ENCODE results near the gene MACO1.

GRCh38 chr1:25430073-25430966, at the start of gene MACO1:
- TF ChIP-seq ZFP3 (CRISPR knock-in tag; IDR thresholded peaks at IDR 0.05), result no peak
- TF ChIP-seq PPARA (CRISPR knock-in tag; IDR thresholded peaks at IDR 0.05; ENCODE audit: borderline replicate concordance), result no peak
- no peak for TF ChIP-seq SNAI2 (CRISPR knock-in tag; IDR thresholded peaks at IDR 0.05)

Data from SK-N-SH treated with all-trans-retinoic acid at 6 μM for 48 hours (cell line).